Kasumi-1 (cell line): ENCODE results near the gene FAM237B.
"Not testable (repeated sequence)": the region's sequence is repeated elsewhere in the genome, so short reads cannot be mapped to it uniquely, and the experiment has no call there.

Experiments
- DNase-seq, 2 experiments: peaks; one replicate each; lab custom pipeline; 2025; lab: John Stamatoyannopoulos, UW

FAM237B gene

GRCh38 chr7:90320801-90321494 is at the start of gene FAM237B:
Gene FAM237B, minus strand, starts transcription at chr7:90321304. Its CDS starts 1,556 bp downstream, at chr7:90319748.
- no peak for DNase-seq

GRCh38 chr7:90351987-90352386 is 30.9 kb upstream of the FAM237B start:
- no peak for DNase-seq

- not testable (repeated sequence) for DNase-seq
Measured at GRCh38 chr7:90350032-90350431, 28.9 kb upstream of the FAM237B start.

GRCh38 chr7:90349305-90349704 is 28.2 kb upstream of the FAM237B start:
- DNase-seq, result no peak

GRCh38 chr7:90347759-90348158 is 26.7 kb upstream of the FAM237B start:
- DNase-seq, result peak in 1 of 2 experiments; percentile 19

GRCh38 chr7:90346336-90347125 is 25.4 kb upstream of the FAM237B start, which contains the start of gene GTPBP10:
Gene GTPBP10, plus strand, starts transcription at chr7:90346716. Its CDS starts 26 bp downstream, at chr7:90346742.
- DNase-seq, result peak; percentile 91 to 93

- DNase-seq, result peak in 1 of 2 experiments; percentile 46
Measured at GRCh38 chr7:90345595-90346335, 24.7 kb upstream of the FAM237B start.

GRCh38 chr7:90345016-90345415 is 23.9 kb upstream of the FAM237B start:
- no peak for DNase-seq

GRCh38 chr7:90337106-90337505 is 16.0 kb upstream of the FAM237B start:
- no peak for DNase-seq

GRCh38 chr7:90334926-90335325 is 13.8 kb upstream of the FAM237B start:
- not testable (repeated sequence) for DNase-seq

- DNase-seq, result no peak
Measured at GRCh38 chr7:90334193-90334843, 13.2 kb upstream of the FAM237B start.

GRCh38 chr7:90326500-90326899 is 5.4 kb upstream of the FAM237B start:
- DNase-seq, result no peak

- no peak for DNase-seq
Measured at GRCh38 chr7:90322837-90323236, 1.7 kb upstream of the FAM237B start.

GRCh38 chr7:90320418-90320800 is 695 bp downstream of the FAM237B start:
- no peak for DNase-seq

- DNase-seq, result no peak
Measured at GRCh38 chr7:90320014-90320413, 1.1 kb downstream of the FAM237B start.

GRCh38 chr7:90313907-90314306 is 7.2 kb downstream of the FAM237B start:
- DNase-seq, result no peak

- peak; percentile 6 to 31 for DNase-seq
Measured at GRCh38 chr7:90312745-90313144, 8.4 kb downstream of the FAM237B start.

GRCh38 chr7:90311175-90311574 is 9.9 kb downstream of the FAM237B start:
- no peak for DNase-seq

GRCh38 chr7:90309872-90310271 is 11.2 kb downstream of the FAM237B start:
- DNase-seq, result no peak

- DNase-seq, result no peak
Measured at GRCh38 chr7:90303241-90303640, 17.9 kb downstream of the FAM237B start.

GRCh38 chr7:90298145-90299038 is 22.7 kb downstream of the FAM237B start:
- peak; percentile 55 to 76 for DNase-seq
